Right lobe of liver (tissue), 4 donors: ENCODE measurements around the gene EDC4.

Experiments used
- POLR2A ChIP-seq: fragments of 450-650 bp; IDR thresholded peaks from one replicate; pipeline ENCODE4 v1.6.1; 2017; ENCODE audit warnings: antibody characterized with exemption, mild to moderate bottlenecking
- TF ChIP-seq, protein P1 (sequence below), 4 donors: fragments of 200-600 bp in 3 of 4; fragments of 450-650 bp in 1 of 4; IDR thresholded peaks; one replicate each; pipeline versions ENCODE4 v1.5.1 to v1.8.0; 2016 to 2022; ENCODE audit warnings: antibody characterized with exemption in 4 of 4, mild to moderate bottlenecking in 2 of 4
- donor health status: DM: no; HTN: no; CAD: no.
- donor health status: DM: no; HTN: no; CAD: no.
- donor health status: DM: no; HTN: yes; CAD: no.

DNA sequence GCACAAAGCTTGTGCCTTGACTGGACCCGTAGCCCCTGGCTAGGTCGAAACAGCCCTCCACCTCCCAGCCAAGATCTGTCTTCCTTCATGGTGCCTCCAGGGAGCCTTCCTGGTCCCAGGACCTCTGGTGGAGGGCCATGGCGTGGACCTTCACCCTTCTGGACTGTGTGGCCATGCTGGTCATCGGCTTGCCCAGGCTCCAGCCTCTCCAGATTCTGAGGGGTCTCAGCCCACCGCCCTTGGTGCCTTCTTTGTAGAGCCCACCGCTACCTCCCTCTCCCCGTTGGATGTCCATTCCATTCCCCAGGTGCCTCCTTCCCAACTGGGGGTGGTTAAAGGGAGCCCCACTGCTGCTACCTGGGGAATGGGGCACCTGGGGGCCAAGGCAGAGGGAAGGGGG, 55.3 kb downstream of the EDC4 start:
- no peak for TF ChIP-seq POLR2A
- TF ChIP-seq, protein P1, sequence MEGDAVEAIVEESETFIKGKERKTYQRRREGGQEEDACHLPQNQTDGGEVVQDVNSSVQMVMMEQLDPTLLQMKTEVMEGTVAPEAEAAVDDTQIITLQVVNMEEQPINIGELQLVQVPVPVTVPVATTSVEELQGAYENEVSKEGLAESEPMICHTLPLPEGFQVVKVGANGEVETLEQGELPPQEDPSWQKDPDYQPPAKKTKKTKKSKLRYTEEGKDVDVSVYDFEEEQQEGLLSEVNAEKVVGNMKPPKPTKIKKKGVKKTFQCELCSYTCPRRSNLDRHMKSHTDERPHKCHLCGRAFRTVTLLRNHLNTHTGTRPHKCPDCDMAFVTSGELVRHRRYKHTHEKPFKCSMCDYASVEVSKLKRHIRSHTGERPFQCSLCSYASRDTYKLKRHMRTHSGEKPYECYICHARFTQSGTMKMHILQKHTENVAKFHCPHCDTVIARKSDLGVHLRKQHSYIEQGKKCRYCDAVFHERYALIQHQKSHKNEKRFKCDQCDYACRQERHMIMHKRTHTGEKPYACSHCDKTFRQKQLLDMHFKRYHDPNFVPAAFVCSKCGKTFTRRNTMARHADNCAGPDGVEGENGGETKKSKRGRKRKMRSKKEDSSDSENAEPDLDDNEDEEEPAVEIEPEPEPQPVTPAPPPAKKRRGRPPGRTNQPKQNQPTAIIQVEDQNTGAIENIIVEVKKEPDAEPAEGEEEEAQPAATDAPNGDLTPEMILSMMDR (IDR thresholded peaks at IDR 0.05) = no peak
